ENCODE results near the gene SHISA4.
"Not testable (repeated sequence)": the region's sequence is repeated elsewhere in the genome, so short reads cannot be mapped to it uniquely, and the experiment has no call there.

SHISA4 gene

GRCh38 chr1:201928266-201928665 lies 39.6 kb downstream of the SHISA4 start:
- no peak for DNase-seq (ENCODE audit: low read depth)

GRCh38 chr1:201930137-201930536 lies 41.4 kb downstream of the SHISA4 start:
- DNase-seq (ENCODE audit: low read depth): no peak

GRCh38 chr1:201930803-201931202 lies 42.1 kb downstream of the SHISA4 start:
- DNase-seq (ENCODE audit: low read depth): no peak

GRCh38 chr1:201933840-201934430 lies 45.2 kb downstream of the SHISA4 start:
- peak; percentile 79 for DNase-seq (ENCODE audit: low read depth)

- DNase-seq (ENCODE audit: low read depth): peak; percentile 94
These were observed 49.0 kb downstream of the SHISA4 start for GRCh38 chr1:201937624-201938213.

GRCh38 chr1:201938440-201939035 lies 49.8 kb downstream of the SHISA4 start:
- no peak for DNase-seq (ENCODE audit: low read depth)

GRCh38 chr1:201939148-201939547 lies 50.5 kb downstream of the SHISA4 start:
- DNase-seq (ENCODE audit: low read depth): no peak

- DNase-seq (ENCODE audit: low read depth): no peak
These were observed 50.9 kb downstream of the SHISA4 start for GRCh38 chr1:201939574-201939973.

GRCh38 chr1:201940316-201940715 lies 51.6 kb downstream of the SHISA4 start:
- DNase-seq (ENCODE audit: low read depth): not testable (repeated sequence)

GRCh38 chr1:201941420-201942128 lies 52.9 kb downstream of the SHISA4 start:
- no peak for DNase-seq (ENCODE audit: low read depth)

GRCh38 chr1:201942129-201942495 lies 53.4 kb downstream of the SHISA4 start:
- DNase-seq (ENCODE audit: low read depth): no peak
